CD14-positive monocyte (primary cell): ENCODE results near the gene NPEPL1. TPM values are rescaled to one million over a fixed set of nuclear protein-coding genes. Genes with fewer than 3 reads are reported as not detected.

Experiments used
- DNase-seq, 3 donors: peaks; one replicate each; pipeline ENCODE4 v3.0.0-alpha.2; 2011 to 2022
- H2AFZ ChIP-seq: 2 replicates; pipeline ENCODE4 v1.6.0; 2012; ENCODE audit warnings: mild to moderate bottlenecking, low read depth, low read length, inconsistent platforms; ENCODE audit not compliant: insufficient read depth, poor library complexity, severe bottlenecking
- H3K27ac ChIP-seq, 2 donors: 1 replicate in 1 of 2; 2 replicates in 1 of 2; pipeline ENCODE4 v1.5.1; 2012 to 2013; ENCODE audit warnings: low read length in 2 of 2, control low read depth in 1 of 2, inconsistent platforms in 1 of 2, low read depth in 1 of 2, mild to moderate bottlenecking in 1 of 2
- H3K27me3 ChIP-seq, 2 donors: one replicate each; pipeline versions ENCODE4 v1.6.0 to v1.6.1; 2011 to 2013; ENCODE audit warnings: low read length in 2 of 2; ENCODE audit not compliant: control insufficient read depth in 2 of 2, insufficient read depth in 2 of 2
- H3K36me3 ChIP-seq, 2 donors: replicated peaks in 1 of 2; 1 replicate in 1 of 2; 2 replicates in 1 of 2; pipeline versions ENCODE4 v1.5.1 to v1.6.1; 2012 to 2013; ENCODE audit warnings: low read length in 2 of 2, control low read depth in 1 of 2, inconsistent platforms in 1 of 2, mild to moderate bottlenecking in 1 of 2; ENCODE audit not compliant: insufficient read depth in 2 of 2, control insufficient read depth in 1 of 2
- H3K4me1 ChIP-seq, 2 donors: 1 replicate in 1 of 2; 2 replicates in 1 of 2; pipeline versions ENCODE4 v1.5.1 to v1.6.1; 2012 to 2013; ENCODE audit warnings: low read length in 2 of 2, control low read depth in 1 of 2, inconsistent platforms in 1 of 2, mild to moderate bottlenecking in 1 of 2, moderate library complexity in 1 of 2; ENCODE audit not compliant: insufficient read depth in 2 of 2, control insufficient read depth in 1 of 2
- H3K4me2 ChIP-seq: replicated peaks from 2 replicates; pipeline ENCODE3; 2012; ENCODE audit warnings: low read length, moderate library complexity, mild to moderate bottlenecking; ENCODE audit not compliant: poor library complexity, severe bottlenecking; ENCODE audit errors: extremely low read depth
- H3K4me3 ChIP-seq, 3 experiments: fragments of 200-600 bp in 1 of 3; sonication (generic) in 1 of 3; replicated peaks in 1 of 3; 1 replicate in 2 of 3; 2 replicates in 1 of 3; pipeline ENCODE4 v1.5.1; 2011 to 2013; ENCODE audit warnings: low read length in 3 of 3, mild to moderate bottlenecking in 3 of 3, control low read depth in 2 of 3, low read depth in 2 of 3, inconsistent platforms in 1 of 3, moderate library complexity in 1 of 3
- H3K79me2 ChIP-seq: 2 replicates; pipeline ENCODE4 v1.6.0; 2012; ENCODE audit warnings: mild to moderate bottlenecking, control low read depth, inconsistent platforms, low read length, moderate library complexity; ENCODE audit not compliant: insufficient read depth
- H3K9ac ChIP-seq: 2 replicates; pipeline ENCODE4 v1.6.0; 2017; ENCODE audit warnings: low read length, mild to moderate bottlenecking; ENCODE audit not compliant: insufficient read depth, poor library complexity, severe bottlenecking
- H3K9me3 ChIP-seq, 2 donors: replicated peaks in 1 of 2; 1 replicate in 1 of 2; 2 replicates in 1 of 2; pipeline versions ENCODE4 v1.5.1 to v1.6.1; 2012 to 2013; ENCODE audit warnings: low read length in 2 of 2, control low read depth in 1 of 2; ENCODE audit not compliant: control insufficient read depth in 1 of 2, insufficient read depth in 1 of 2
- H4K20me1 ChIP-seq: 2 replicates; pipeline ENCODE4 v1.6.0; 2012; ENCODE audit warnings: mild to moderate bottlenecking, low read length, control low read depth, moderate library complexity; ENCODE audit not compliant: insufficient read depth
- H3K27ac Mint-ChIP-seq, 7 donors: one replicate each; pipeline ENCODE4 v1.8.0; 2020; ENCODE audit warnings: mild to moderate bottlenecking in 7 of 7, mixed read lengths in 7 of 7, moderate library complexity in 6 of 7, inconsistent platforms in 2 of 7
- H3K27me3 Mint-ChIP-seq, 3 donors: one replicate each; pipeline ENCODE4 v1.8.0; 2021 to 2022; ENCODE audit warnings: low read depth in 3 of 3, mild to moderate bottlenecking in 3 of 3, mixed read lengths in 3 of 3, moderate library complexity in 3 of 3, inconsistent platforms in 1 of 3
- H3K36me3 Mint-ChIP-seq, 2 donors: one replicate each; pipeline ENCODE4 v1.8.0; 2020; ENCODE audit warnings: mixed read lengths in 2 of 2, inconsistent platforms in 1 of 2, mild to moderate bottlenecking in 1 of 2
- H3K4me1 Mint-ChIP-seq: one replicate; pipeline ENCODE4 v1.8.0; 2020; ENCODE audit warnings: mild to moderate bottlenecking, mixed read lengths
- H3K4me3 Mint-ChIP-seq, 2 donors: one replicate each; pipeline ENCODE4 v1.8.0; 2020; ENCODE audit warnings: mild to moderate bottlenecking in 2 of 2, mixed read lengths in 2 of 2, moderate library complexity in 1 of 2
- H3K9me3 Mint-ChIP-seq, 7 donors: one replicate each; pipeline ENCODE4 v1.8.0; 2020 to 2022; ENCODE audit warnings: mixed read lengths in 7 of 7, mild to moderate bottlenecking in 6 of 7, moderate library complexity in 6 of 7, inconsistent platforms in 2 of 7
- WGBS: methylation state at CpG from one replicate; pipeline ENCODE4 v1.1.5; 2013; ENCODE audit warnings: missing lambda C conversion rate; ENCODE audit not compliant: insufficient coverage; 5-methylcytosine and 5-hydroxymethylcytosine counted together
- intact Hi-C, 2 donors: fragments of 100-400 bp; cut with micrococcal nuclease; formaldehyde crosslinking; loops; one replicate each; pipeline versions ENCODE4 v1.15.0 to v1.15.1; 2023
- polyA plus RNA-seq, 3 donors: library from polyadenylated mRNA; depleted of rRNA in 1 of 3; unstranded in 2 of 3; stranded (reverse) in 1 of 3; fragments of 300-500 nt in 2 of 3; fragments of >200 nt in 1 of 3; fragmentation: Illumina TruSeq in 2 of 3; gene quantifications; 1 replicate in 2 of 3; 2 replicates in 1 of 3; pipeline ENCODE4 v1.2.3, GENCODE V29; 2012 to 2021
- TF ChIP-seq, protein P1 (sequence below): fragments of 200-600 bp; IDR thresholded peaks from one replicate; pipeline ENCODE4 v1.8.0; 2022; ENCODE audit warnings: antibody characterized with exemption, mild to moderate bottlenecking

NPEPL1 gene
- polyA plus RNA-seq, 3 donors = 37.6 to 109 (median 39.6) TPM

DNA sequence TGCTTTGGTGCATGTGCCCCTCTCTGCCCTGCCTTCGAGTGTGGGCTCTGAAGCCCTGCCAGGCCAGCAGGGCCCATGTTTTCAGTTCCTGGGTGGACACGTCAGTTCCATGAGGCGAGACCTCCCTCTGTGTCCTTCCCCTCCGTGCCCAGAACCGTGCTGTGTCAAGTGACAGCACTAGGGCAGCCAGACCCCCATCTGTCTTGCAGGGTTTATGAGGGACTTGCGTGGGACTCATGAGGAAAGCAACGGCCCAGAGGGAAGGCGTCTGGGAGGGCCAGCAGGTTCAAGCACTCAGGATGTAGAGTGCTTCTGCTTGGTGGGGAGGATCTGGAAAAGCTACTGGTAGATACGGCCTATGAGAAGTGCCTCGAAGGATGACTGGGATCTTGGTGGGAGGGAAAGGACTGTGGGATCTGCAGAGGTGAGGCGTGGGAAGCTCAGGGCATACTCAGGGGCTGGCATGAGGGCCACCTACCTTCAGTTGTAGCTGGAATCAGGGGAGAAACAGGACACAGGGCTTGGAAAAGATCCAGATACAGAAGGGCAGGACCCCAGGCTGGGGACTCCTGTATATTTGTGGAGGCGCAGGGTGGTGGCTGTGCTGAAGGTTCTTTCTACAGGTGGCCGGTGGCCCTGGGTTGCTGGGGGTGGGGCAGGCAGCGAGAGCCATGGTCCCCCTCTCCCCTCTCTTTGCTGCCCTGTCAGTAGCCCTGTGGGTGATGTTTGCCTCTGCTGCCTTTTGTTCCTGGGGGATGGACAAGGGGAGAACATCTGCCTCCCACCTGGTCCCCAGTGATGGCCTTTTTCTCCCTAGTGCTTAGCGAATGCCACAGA is 5.5 kb downstream of the NPEPL1 start:
- Mint-ChIP-seq H3K27ac (peak overlapping the region in 6 of 7 donors; percentile 3 to 76 (median 26)), H3K36me3 (peaks cover 19 to 33% of the 10 kb centered on the region in 2 donors)
- intact Hi-C loops = no loop called here

More for the DNA sequence above, 5.5 kb downstream of the NPEPL1 start:
- H3K27ac ChIP-seq = no peak overlapping the region
- H3K27me3 ChIP-seq = no peaks in the 10 kb centered on the region
- Mint-ChIP-seq H3K27me3 (peaks cover 0 to 2% (median 0%) of the 10 kb centered on the region in 3 donors), H3K9me3 (no peaks in the 10 kb centered on the region), H3K4me3 (no peak overlapping the region), H3K4me1 (no peaks in the 10 kb centered on the region)
- H3K36me3 ChIP-seq = peaks cover 76 to 83% of the 10 kb centered on the region in 2 donors
- H2AFZ ChIP-seq = no peak overlapping the region
- no peak for DNase-seq
- H3K4me2 ChIP-seq = no peak overlapping the region
- peaks cover 19% of the 10 kb centered on the region for H3K79me2 ChIP-seq
- H3K9me3 ChIP-seq = no peaks in the 10 kb centered on the region
- H4K20me1 ChIP-seq = peaks cover 5% of the 10 kb centered on the region
- 96% methylated on average over 12 of the region's 15 CpGs for WGBS
- peaks cover 17 to 20% of the 10 kb centered on the region in 2 donors for H3K4me1 ChIP-seq
- H3K4me3 ChIP-seq = no peak overlapping the region
- H3K9ac ChIP-seq = no peak overlapping the region
- TF ChIP-seq, protein P1, sequence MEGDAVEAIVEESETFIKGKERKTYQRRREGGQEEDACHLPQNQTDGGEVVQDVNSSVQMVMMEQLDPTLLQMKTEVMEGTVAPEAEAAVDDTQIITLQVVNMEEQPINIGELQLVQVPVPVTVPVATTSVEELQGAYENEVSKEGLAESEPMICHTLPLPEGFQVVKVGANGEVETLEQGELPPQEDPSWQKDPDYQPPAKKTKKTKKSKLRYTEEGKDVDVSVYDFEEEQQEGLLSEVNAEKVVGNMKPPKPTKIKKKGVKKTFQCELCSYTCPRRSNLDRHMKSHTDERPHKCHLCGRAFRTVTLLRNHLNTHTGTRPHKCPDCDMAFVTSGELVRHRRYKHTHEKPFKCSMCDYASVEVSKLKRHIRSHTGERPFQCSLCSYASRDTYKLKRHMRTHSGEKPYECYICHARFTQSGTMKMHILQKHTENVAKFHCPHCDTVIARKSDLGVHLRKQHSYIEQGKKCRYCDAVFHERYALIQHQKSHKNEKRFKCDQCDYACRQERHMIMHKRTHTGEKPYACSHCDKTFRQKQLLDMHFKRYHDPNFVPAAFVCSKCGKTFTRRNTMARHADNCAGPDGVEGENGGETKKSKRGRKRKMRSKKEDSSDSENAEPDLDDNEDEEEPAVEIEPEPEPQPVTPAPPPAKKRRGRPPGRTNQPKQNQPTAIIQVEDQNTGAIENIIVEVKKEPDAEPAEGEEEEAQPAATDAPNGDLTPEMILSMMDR = no peak
